Tibial nerve (tissue), 4 donors: ENCODE results near the gene GPR34. TPM values are rescaled to one million over a fixed set of nuclear protein-coding genes. Genes with fewer than 3 reads are reported as not detected.
A peak's percentile ranks its signal among the peaks of the same experiment; 100 is the strongest.

Source experiments
- DNase-seq, 2 donors: peaks; one replicate each; pipeline ENCODE4 v3.0.0-alpha.2; 2019; ENCODE audit warnings: low spot score in 2 of 2
- H3K27ac ChIP-seq, 4 donors: fragments of 200-600 bp; sonication (generic) in 3 of 4; one replicate each; pipeline ENCODE4 v1.5.1; 2017 to 2019; ENCODE audit warnings: mild to moderate bottlenecking in 1 of 4
- H3K27me3 ChIP-seq, 2 donors: fragments of 200-600 bp; sonication (generic) in 1 of 2; one replicate each; pipeline versions ENCODE4 v1.5.1 to v1.6.0; 2017 to 2019
- H3K36me3 ChIP-seq, 3 donors: fragments of 200-600 bp; sonication (generic); one replicate each; pipeline ENCODE4 v1.5.1; 2018 to 2019
- H3K4me1 ChIP-seq, 4 donors: fragments of 200-600 bp; sonication (generic) in 3 of 4; one replicate each; pipeline ENCODE4 v1.5.1; 2017 to 2019
- H3K4me3 ChIP-seq, 4 donors: fragments of 200-600 bp; sonication (generic) in 3 of 4; one replicate each; pipeline ENCODE4 v1.5.1; 2017 to 2019; ENCODE audit warnings: mild to moderate bottlenecking in 1 of 4, moderate library complexity in 1 of 4
- H3K9me3 ChIP-seq, 4 donors: fragments of 200-600 bp; sonication (generic) in 3 of 4; one replicate each; pipeline ENCODE4 v1.5.1; 2017 to 2019
- CTCF ChIP-seq, 5 experiments: fragments of 200-600 bp in 3 of 5; fragments of 450-650 bp in 2 of 5; sonication (generic) in 3 of 5; IDR thresholded peaks; one replicate each; pipeline ENCODE4 v1.5.1; 2016 to 2019; ENCODE audit warnings: antibody characterized with exemption in 5 of 5, mild to moderate bottlenecking in 3 of 5, moderate library complexity in 2 of 5
- EP300 ChIP-seq, 2 donors: sonication (generic); formaldehyde crosslinking; IDR thresholded peaks; one replicate each; pipeline ENCODE4 v1.6.1; 2017; ENCODE audit warnings: antibody characterized with exemption in 2 of 2, mild to moderate bottlenecking in 1 of 2
- POLR2A ChIP-seq, 2 donors: fragments of 450-650 bp; IDR thresholded peaks; one replicate each; pipeline ENCODE4 v1.6.1; 2017; ENCODE audit warnings: antibody characterized with exemption in 2 of 2, mild to moderate bottlenecking in 2 of 2, moderate library complexity in 2 of 2
- WGBS, 2 donors: methylation state at CpG; one replicate each; pipeline ENCODE4 v1.1.5; 2018; 5-methylcytosine and 5-hydroxymethylcytosine counted together
- small RNA-seq: library from RNA; depleted of rRNA; stranded (forward); fragments of <200 nt; gene quantifications from one replicate; pipeline ENCODE3, GENCODE V24; 2016
- total RNA-seq, 4 donors: library from RNA; depleted of rRNA; stranded (reverse); fragments of >200 nt; gene quantifications; one replicate each; pipeline ENCODE4 v1.1.0, GENCODE V29; 2016

GPR34 gene
- total RNA-seq, 4 donors from 2014 or later, result 5.0 to 19.4 (median 11.3) TPM

GRCh38 chrX:41732260-41732659, 43.5 kb downstream of the GPR34 start:
- Histone ChIP-seq H3K27me3 (peaks cover 0 to 2% of the 10 kb centered on the region in 2 donors), H3K4me3 (no peak overlapping the region), H3K4me1 (peaks cover 0 to 9% (median 0%) of the 10 kb centered on the region in 4 donors), H3K27ac (no peak overlapping the region), H3K36me3 (no peaks in the 10 kb centered on the region), H3K9me3 (no peaks in the 10 kb centered on the region)
- WGBS, 2 donors, result 75 to 100% methylated on average over 2 of the region's 2 CpGs
- DNase-seq, result no peak
- TF ChIP-seq CTCF (IDR thresholded peaks at IDR 0.05) (no peak), EP300 (IDR thresholded peaks at IDR 0.05) (no peak), POLR2A (IDR thresholded peaks at IDR 0.05) (no peak)

GRCh38 chrX:41733939-41734338, 45.2 kb downstream of the GPR34 start:
- H3K9me3 ChIP-seq, result no peaks in the 10 kb centered on the region
- no peak for DNase-seq
- H3K4me1 ChIP-seq, result peaks cover 0 to 9% (median 0%) of the 10 kb centered on the region in 4 donors
- H3K36me3 ChIP-seq, result no peaks in the 10 kb centered on the region
- no peak for TF ChIP-seq EP300 (IDR thresholded peaks at IDR 0.05)
- no peak for TF ChIP-seq CTCF (IDR thresholded peaks at IDR 0.05)
- TF ChIP-seq POLR2A (IDR thresholded peaks at IDR 0.05), result no peak
- 78 to 91% methylated on average over 1 of the region's 1 CpG for WGBS, 2 donors
- H3K27me3 ChIP-seq, result peaks cover 0 to 2% of the 10 kb centered on the region in 2 donors
- no peak overlapping the region for H3K27ac ChIP-seq
- H3K4me3 ChIP-seq, result no peak overlapping the region

GRCh38 chrX:41734530-41734929, 45.8 kb downstream of the GPR34 start:
- Histone ChIP-seq H3K4me3 (no peak overlapping the region), H3K27ac (no peak overlapping the region), H3K9me3 (no peaks in the 10 kb centered on the region), H3K4me1 (peaks cover 0 to 9% (median 0%) of the 10 kb centered on the region in 4 donors), H3K27me3 (no peaks in the 10 kb centered on the region), H3K36me3 (no peaks in the 10 kb centered on the region)
- no peak for DNase-seq
- 8 to 20% methylated on average over 1 of the region's 1 CpG for WGBS, 2 donors
- TF ChIP-seq EP300 (IDR thresholded peaks at IDR 0.05) (no peak), CTCF (IDR thresholded peaks at IDR 0.05) (peak in 2 of 5 experiments; percentile 11 to 39), POLR2A (IDR thresholded peaks at IDR 0.05) (no peak)

GRCh38 chrX:41737065-41737464, 48.3 kb downstream of the GPR34 start:
- Histone ChIP-seq H3K4me3 (no peak overlapping the region), H3K9me3 (no peaks in the 10 kb centered on the region), H3K27ac (no peak overlapping the region), H3K27me3 (peaks cover 0 to 6% of the 10 kb centered on the region in 2 donors), H3K4me1 (peaks cover 0 to 9% (median 0%) of the 10 kb centered on the region in 4 donors), H3K36me3 (no peaks in the 10 kb centered on the region)
- 75 to 100% methylated on average over 1 to 7 of the region's 7 CpGs for WGBS, 2 donors
- no peak for TF ChIP-seq CTCF (IDR thresholded peaks at IDR 0.05)
- TF ChIP-seq POLR2A (IDR thresholded peaks at IDR 0.05), result no peak
- no peak for TF ChIP-seq EP300 (IDR thresholded peaks at IDR 0.05)
- no peak for DNase-seq

GRCh38 chrX:41739871-41740270, 51.1 kb downstream of the GPR34 start:
- 82 to 89% methylated on average over 1 of the region's 1 CpG for WGBS, 2 donors
- DNase-seq, result no peak
- H3K4me3 ChIP-seq, result no peak overlapping the region
- no peaks in the 10 kb centered on the region for H3K9me3 ChIP-seq
- H3K27me3 ChIP-seq, result peaks cover 0 to 6% of the 10 kb centered on the region in 2 donors
- no peaks in the 10 kb centered on the region for H3K4me1 ChIP-seq
- H3K27ac ChIP-seq, result no peak overlapping the region
- H3K36me3 ChIP-seq, result peaks cover 0 to 3% (median 0%) of the 10 kb centered on the region in 3 donors
- TF ChIP-seq POLR2A (IDR thresholded peaks at IDR 0.05) (no peak), EP300 (IDR thresholded peaks at IDR 0.05) (no peak), CTCF (IDR thresholded peaks at IDR 0.05) (no peak)

Small RNA genes lying within 50 kb of the gene (small RNA-seq; reads per million reads assigned to genes)
- not detected for gene RN7SL144P

Other genes starting within 250 kb of the GPR34 start
- gene NYX, start 241.6 kb upstream of the GPR34 start, total RNA-seq, result not detected
- gene GPR82, start 35.2 kb downstream of the GPR34 start, total RNA-seq, result under 1 TPM; 0.22 to 0.63 (median 0.44) TPM
- 10 to 100 TPM; 34.3 to 52.8 (median 40.7) TPM for gene CASK, start 234.6 kb downstream of the GPR34 start, total RNA-seq